ENCODE measurements around the gene GEMIN4.

DNA sequence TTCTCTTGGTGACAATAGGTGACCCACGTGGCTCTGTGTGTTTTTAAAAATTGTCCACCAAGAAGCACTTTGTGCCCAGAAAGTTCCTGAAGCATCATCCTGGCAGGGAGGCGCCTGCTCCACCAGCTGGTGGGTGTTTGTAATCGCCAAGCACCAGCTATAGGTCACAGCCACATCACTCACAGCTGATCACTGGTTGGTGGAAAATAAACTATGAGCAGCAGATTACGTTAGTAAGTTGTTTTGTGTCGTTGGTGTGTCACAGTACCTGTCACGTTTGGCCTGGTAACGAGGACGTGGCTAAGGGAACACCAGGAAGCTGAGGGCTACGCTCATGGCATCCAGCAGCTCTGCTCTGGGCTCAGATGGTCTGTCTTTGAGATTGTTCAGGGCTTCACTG lies 40.2 kb upstream of the GEMIN4 start:
- no peak for TF ChIP-seq POLR2A (IDR thresholded peaks at IDR 0.05; ENCODE audit: low read depth)
- TF ChIP-seq, protein P1, sequence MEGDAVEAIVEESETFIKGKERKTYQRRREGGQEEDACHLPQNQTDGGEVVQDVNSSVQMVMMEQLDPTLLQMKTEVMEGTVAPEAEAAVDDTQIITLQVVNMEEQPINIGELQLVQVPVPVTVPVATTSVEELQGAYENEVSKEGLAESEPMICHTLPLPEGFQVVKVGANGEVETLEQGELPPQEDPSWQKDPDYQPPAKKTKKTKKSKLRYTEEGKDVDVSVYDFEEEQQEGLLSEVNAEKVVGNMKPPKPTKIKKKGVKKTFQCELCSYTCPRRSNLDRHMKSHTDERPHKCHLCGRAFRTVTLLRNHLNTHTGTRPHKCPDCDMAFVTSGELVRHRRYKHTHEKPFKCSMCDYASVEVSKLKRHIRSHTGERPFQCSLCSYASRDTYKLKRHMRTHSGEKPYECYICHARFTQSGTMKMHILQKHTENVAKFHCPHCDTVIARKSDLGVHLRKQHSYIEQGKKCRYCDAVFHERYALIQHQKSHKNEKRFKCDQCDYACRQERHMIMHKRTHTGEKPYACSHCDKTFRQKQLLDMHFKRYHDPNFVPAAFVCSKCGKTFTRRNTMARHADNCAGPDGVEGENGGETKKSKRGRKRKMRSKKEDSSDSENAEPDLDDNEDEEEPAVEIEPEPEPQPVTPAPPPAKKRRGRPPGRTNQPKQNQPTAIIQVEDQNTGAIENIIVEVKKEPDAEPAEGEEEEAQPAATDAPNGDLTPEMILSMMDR (IDR thresholded peaks at IDR 0.05): no peak
- peak in 1 of 2 donors; percentile 11 for TF ChIP-seq POLR2AphosphoS5 (IDR thresholded peaks at IDR 0.05)
- no peak for TF ChIP-seq EP300 (IDR thresholded peaks at IDR 0.05)

All from esophagus muscularis mucosa (tissue), 4 donors.